T-helper 22 cell (primary cell): ENCODE measurements around the gene RNF180.

ENCODE experiments used
- DNase-seq: peaks from one replicate; pipeline ENCODE4 v3.0.0-alpha.2; 2020; ENCODE audit warnings: low read depth

The RNF180 gene

GRCh38 chr5:64165500-64166200, at the start of gene RNF180:
TSS of gene RNF180 (plus strand) at chr5:64165843. CDS start at chr5:64200808, 34,965 bp downstream.
- DNase-seq = no peak

GRCh38 chr5:64125521-64125920, 40.1 kb upstream of the RNF180 start:
- DNase-seq = no peak

- DNase-seq = no peak
Observed at GRCh38 chr5:64126202-64126741, 39.4 kb upstream of the RNF180 start.

GRCh38 chr5:64140018-64140417, 25.6 kb upstream of the RNF180 start:
- DNase-seq = no peak

GRCh38 chr5:64144425-64145215, 21.0 kb upstream of the RNF180 start:
- no peak for DNase-seq

- DNase-seq = no peak
Observed at GRCh38 chr5:64145216-64145895, 20.3 kb upstream of the RNF180 start.

GRCh38 chr5:64147379-64147778, 18.3 kb upstream of the RNF180 start:
- no peak for DNase-seq

GRCh38 chr5:64147849-64148441, 17.7 kb upstream of the RNF180 start:
- DNase-seq = no peak

GRCh38 chr5:64149268-64149667, 16.4 kb upstream of the RNF180 start:
- DNase-seq = no peak

- no peak for DNase-seq
Observed at GRCh38 chr5:64149857-64150521, 15.7 kb upstream of the RNF180 start.

- no peak for DNase-seq
Observed at GRCh38 chr5:64156261-64156660, 9.4 kb upstream of the RNF180 start.

- DNase-seq = no peak
Observed at GRCh38 chr5:64158827-64159226, 6.8 kb upstream of the RNF180 start.

- DNase-seq = no peak
Observed at GRCh38 chr5:64160201-64160600, 5.4 kb upstream of the RNF180 start.

GRCh38 chr5:64161420-64161819, 4.2 kb upstream of the RNF180 start:
- no peak for DNase-seq

- no peak for DNase-seq
Observed at GRCh38 chr5:64163135-64163534, 2.5 kb upstream of the RNF180 start.

GRCh38 chr5:64163746-64164145, 1.9 kb upstream of the RNF180 start:
- DNase-seq = no peak

GRCh38 chr5:64164166-64164565, 1.5 kb upstream of the RNF180 start:
- DNase-seq = no peak

GRCh38 chr5:64165160-64165499, 513 bp upstream of the RNF180 start:
- no peak for DNase-seq

- DNase-seq = no peak
Observed at GRCh38 chr5:64166201-64166959, 737 bp downstream of the RNF180 start.

GRCh38 chr5:64176301-64176700, 10.7 kb downstream of the RNF180 start:
- no peak for DNase-seq
